SIG-M5 (cell line): ENCODE data around the gene RTRAF.

Source experiments
- DNase-seq: peaks from one replicate; lab custom pipeline; 2025; lab: John Stamatoyannopoulos, UW

RTRAF gene

DNA sequence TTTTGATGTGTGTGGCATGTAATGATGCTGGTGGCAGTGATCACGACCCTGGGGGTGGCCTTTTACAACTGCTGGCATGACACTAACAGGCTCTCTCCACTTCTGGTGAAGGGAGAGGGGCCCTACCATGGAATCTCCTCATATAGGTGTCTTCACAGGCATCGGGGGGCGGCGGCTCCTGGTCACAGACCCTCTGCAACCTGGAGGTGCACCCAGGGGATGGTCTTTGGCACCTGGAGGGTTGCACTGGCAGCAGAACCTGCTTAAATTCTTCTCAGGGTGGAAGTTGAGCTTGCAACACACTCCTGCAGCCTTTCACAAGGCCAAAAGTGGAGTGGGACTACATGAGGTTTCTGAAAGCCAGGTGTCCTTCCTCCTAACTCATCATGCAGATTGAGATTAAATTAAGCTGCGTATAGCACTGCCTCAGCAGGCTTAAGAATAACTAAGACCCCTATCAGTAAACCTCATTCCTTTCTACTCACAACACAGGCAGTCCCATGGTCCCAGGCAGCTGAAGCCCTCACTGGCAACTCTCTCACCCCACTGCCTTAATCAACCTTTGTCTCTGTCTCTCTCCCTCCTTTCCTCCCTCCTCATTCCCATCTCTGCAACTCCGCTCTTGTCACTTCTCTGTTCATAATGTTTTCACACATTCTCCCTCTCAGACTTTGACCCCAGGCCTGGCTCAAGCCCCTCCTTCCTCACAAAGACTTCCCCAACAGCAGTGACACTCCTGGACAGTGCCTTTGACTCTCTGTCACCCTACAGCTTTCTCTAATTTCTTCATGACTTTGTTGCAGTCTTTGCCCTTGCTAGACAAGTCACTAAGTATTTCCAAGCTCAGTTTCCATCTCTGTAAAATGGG lies 60.6 kb downstream of the RTRAF start:
- DNase-seq = no peak

DNA sequence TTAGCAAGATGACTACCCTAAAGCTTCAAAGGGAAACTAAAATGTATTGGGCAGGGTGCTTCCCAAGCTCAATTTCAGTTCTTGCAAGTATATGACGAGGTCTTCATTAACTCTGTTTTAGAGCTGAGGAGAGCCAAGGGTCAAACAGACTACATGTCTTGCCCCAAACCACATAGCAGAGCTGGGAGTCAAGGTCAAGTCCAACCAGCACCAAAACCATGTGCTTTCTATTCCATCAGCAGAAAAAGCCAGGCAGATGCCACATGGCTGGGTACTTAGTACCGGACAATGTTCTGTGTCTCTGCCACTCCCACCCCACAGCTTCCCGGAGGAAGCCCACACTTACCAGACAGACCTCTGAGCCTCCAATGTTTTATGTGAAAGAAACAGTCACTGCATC lies 61.9 kb downstream of the RTRAF start:
- no peak for DNase-seq

DNA sequence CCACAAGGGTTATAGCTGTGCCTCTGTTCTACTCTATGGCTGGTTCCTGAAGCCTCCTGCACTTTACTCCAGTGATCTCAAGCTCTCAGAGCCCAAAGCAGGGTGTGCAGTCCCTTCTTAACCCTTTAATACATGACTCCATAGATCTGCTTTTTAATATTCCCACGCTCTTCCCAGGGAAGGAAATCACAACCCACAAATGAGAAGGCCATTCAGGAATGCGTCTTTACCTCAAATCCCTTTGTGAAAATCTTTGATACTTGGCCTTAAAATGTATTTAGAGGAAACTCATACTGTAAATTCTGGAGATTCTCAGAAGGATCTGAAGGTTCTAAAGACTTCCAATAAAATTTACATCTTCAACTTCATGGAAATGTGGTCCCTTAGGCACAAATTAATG lies 62.5 kb downstream of the RTRAF start:
- DNase-seq = no peak

DNA sequence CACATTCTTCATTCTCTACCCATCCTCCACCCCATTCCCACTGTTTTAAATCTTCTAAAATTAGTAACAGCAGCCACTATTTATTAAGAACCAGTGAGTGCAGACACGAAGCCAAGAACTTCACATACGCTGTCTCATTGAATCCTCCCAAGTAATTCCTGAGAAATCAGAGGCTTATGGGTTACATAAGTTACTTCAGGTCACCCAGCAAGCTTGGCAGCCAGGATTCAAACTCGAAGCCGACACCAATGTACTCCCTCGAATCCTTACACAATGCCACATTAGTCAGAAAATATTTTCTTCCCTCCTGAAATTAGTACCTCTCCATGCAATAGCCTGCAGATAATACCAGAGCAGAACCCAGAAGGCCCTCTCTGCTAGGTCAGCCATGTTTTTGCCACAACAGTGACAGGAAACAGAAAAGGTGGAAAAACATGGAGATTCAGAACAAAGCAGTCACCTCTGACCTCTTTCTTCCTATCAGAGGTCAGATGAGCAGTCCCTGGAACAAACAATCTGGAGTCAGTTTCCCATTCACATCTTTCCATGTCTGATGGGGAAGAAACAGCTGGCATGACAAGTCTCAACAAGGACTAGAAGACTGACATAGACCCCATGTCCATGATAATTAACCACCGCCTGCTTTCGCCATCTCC lies 63.1 kb downstream of the RTRAF start:
- no peak for DNase-seq

DNA sequence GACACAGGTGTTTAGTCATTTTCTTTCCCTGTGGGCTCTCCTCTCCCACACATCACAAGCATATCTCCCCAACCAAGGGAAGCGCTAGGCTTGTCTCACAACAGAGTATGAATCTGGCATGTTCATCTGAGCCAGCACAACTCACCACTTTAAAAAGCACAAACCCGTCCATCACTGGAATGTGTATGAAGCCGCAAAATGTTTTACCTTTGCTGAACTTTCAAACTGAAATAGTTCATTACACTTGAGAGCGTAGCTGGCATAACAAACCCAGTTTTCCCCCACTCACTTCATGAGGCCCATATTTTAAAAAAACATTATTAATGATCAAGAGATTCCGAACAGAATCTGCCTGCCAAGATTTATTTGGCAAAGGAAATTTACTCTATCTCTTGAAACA lies 63.7 kb downstream of the RTRAF start:
- DNase-seq = no peak

DNA sequence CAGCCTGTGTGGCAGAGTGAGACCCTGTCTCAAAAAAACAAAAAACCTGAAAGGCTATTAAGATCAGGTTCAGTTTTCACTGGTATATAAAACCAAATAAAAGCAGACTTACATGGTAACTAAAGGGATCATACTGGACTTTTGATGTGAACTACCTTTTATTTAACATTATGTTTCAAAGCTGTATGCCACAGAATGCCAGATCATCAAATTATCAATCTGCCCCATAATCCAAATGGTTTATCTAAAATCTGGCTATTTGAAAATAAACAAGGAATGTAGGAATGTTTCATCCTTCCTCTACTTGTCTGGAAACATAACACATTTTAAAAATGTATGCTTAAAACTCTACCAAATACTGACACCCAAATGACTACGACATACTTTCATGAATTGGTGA lies 65.3 kb downstream of the RTRAF start:
- no peak for DNase-seq

DNA sequence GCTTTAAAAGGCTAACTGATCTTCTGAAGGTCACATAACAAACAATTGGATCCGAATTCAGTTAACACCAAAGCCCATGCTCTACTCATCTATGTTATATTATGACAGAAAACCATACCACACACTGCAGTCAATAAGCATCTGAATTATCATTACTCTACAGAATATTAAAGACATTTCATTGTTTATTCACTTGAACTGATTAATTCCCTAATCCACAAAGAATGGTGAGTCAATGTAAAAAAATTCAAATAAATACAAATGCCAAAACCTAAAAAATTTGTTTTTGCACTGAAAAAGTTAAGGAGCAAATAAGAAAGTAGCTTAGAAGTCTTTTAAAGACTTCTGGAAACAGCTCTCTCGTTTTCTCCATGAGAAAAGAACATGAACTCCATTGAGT lies 65.8 kb downstream of the RTRAF start:
- no peak for DNase-seq

DNA sequence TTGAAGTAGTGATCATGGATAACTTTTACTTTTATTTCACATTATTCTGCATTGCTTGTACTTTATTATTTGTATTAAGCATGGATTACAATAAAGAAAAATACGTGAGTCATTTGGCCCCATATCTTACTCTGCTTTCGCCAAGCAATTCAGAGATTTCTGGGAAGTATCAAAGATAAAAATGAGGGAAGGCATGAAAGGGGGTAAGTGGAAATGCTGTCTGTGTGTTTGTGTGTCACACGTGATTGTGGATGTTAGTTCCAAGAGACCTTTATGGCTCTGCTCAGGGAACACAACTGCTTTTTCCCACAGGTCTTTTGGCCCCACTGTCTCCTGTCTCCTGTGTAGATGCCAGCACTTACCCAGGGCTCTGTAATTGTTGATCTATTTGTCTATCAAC lies 69.0 kb downstream of the RTRAF start:
- no peak for DNase-seq

DNA sequence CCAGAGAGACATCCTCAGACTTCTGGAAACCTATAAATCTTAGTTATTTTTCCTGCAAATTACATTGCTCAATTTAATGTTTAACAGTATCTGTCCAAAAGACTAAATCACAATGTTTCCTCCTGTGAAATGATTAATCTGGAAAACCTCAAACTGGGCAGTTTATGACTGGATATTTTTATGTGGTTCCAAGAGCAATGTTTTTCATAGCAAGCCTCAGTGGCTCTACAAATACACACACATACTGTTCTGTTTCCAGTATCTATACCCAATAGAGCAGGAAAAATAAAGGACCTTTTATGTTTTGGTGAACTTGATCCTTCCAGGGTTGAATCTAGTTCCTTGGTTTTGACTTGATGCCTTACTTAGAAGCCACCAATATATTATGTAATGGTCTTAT lies 70.3 kb downstream of the RTRAF start:
- DNase-seq = no peak

DNA sequence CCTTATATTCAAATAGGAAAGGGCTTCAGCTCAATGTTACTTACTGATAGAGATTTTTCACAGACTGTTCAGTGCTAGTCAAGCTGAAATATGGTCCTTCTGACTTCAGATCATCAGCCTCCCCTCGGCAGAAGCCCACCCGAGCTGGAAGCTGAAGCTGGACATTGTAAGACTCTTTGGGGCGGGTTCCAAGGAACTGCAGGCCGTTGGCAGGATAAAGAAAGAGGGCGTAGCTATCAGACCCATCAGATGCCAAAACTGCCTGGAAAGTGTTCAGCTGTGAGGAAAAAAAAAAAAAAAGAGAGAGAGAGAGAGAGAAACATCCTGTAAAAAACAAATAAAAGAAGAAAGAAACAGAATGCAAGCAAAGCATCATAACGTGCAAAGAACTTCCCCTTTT lies 70.7 kb downstream of the RTRAF start:
- no peak for DNase-seq
